Measurements from ENCODE around the gene IGSF8. TPM values are rescaled to one million over a fixed set of nuclear protein-coding genes. Genes with fewer than 3 reads are reported as not detected.

The IGSF8 gene
- polyA plus RNA-seq, 1 donor from 2014 or later, result 27.3 TPM

DNA sequence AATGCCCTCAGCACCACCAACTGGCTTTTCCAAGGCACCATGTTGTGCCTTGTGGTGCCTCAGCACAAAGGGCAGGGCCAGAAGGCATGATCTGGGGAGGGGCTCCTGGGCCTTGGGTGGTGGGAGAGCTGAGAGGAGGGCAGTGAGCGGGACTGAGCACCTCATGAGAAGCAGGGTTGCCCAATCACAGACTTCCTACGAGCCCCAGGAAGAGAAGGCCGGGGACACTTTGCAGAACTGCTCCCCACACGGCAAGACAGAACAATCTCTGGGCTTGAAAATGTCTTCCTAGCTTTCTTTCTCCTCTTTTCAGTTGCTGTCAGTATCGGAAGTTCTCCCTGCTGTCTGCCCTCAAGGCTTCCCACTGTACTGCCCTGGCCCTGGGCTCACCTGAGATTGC is 35.2 kb downstream of the IGSF8 start:
- Histone ChIP-seq H3K79me2 (replicated peaks; ENCODE audit: insufficient read depth, low read length) (no peaks in the 10 kb centered on the region), H3K4me3 (ENCODE audit: low read length) (no peak overlapping the region), H4K20me1 (ENCODE audit: insufficient read depth) (no peaks in the 10 kb centered on the region), H3K4me2 (ENCODE audit: low read length) (no peak overlapping the region), H3K27ac (ENCODE audit: low read length) (no peak overlapping the region), H3K9ac (ENCODE audit: low read length) (no peak overlapping the region), H3K9me3 (ENCODE audit: low read length) (no peaks in the 10 kb centered on the region), H3K9me2 (ENCODE audit: insufficient read depth, low read length) (no peaks in the 10 kb centered on the region), H3F3A (ENCODE audit: insufficient read depth, low read length, poor library complexity, severe bottlenecking) (no peaks in the 10 kb centered on the region), H3K36me3 (ENCODE audit: insufficient read depth, low read length) (no peaks in the 10 kb centered on the region), H3K27me3 (ENCODE audit: insufficient read depth, low read depth, low read length) (no peaks in the 10 kb centered on the region), H2AFZ (ENCODE audit: low read depth, low read length) (no peak overlapping the region)
- TF ChIP-seq EZH2 (IDR thresholded peaks at IDR 0.05; ENCODE audit: borderline replicate concordance, insufficient read depth, low read length, poor library complexity, severe bottlenecking) (no peak), POLR2AphosphoS5 (IDR thresholded peaks at IDR 0.05) (no peak), EP300 (conservative IDR thresholded peaks at IDR 0.05; ENCODE audit: poor library complexity, severe bottlenecking) (no peak), SMC3 (conservative IDR thresholded peaks at IDR 0.05; ENCODE audit: poor library complexity) (no peak), RAD21 (conservative IDR thresholded peaks at IDR 0.05) (no peak), TAF1 (IDR thresholded peaks at IDR 0.05; ENCODE audit: low read depth) (no peak), MXI1 (conservative IDR thresholded peaks at IDR 0.05; ENCODE audit: poor library complexity, severe bottlenecking) (no peak)
- TF ChIP-seq, protein P1, sequence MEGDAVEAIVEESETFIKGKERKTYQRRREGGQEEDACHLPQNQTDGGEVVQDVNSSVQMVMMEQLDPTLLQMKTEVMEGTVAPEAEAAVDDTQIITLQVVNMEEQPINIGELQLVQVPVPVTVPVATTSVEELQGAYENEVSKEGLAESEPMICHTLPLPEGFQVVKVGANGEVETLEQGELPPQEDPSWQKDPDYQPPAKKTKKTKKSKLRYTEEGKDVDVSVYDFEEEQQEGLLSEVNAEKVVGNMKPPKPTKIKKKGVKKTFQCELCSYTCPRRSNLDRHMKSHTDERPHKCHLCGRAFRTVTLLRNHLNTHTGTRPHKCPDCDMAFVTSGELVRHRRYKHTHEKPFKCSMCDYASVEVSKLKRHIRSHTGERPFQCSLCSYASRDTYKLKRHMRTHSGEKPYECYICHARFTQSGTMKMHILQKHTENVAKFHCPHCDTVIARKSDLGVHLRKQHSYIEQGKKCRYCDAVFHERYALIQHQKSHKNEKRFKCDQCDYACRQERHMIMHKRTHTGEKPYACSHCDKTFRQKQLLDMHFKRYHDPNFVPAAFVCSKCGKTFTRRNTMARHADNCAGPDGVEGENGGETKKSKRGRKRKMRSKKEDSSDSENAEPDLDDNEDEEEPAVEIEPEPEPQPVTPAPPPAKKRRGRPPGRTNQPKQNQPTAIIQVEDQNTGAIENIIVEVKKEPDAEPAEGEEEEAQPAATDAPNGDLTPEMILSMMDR (IDR thresholded peaks at IDR 0.05; ENCODE audit: poor library complexity, severe bottlenecking), result no peak
- TF ChIP-seq, protein P2, sequence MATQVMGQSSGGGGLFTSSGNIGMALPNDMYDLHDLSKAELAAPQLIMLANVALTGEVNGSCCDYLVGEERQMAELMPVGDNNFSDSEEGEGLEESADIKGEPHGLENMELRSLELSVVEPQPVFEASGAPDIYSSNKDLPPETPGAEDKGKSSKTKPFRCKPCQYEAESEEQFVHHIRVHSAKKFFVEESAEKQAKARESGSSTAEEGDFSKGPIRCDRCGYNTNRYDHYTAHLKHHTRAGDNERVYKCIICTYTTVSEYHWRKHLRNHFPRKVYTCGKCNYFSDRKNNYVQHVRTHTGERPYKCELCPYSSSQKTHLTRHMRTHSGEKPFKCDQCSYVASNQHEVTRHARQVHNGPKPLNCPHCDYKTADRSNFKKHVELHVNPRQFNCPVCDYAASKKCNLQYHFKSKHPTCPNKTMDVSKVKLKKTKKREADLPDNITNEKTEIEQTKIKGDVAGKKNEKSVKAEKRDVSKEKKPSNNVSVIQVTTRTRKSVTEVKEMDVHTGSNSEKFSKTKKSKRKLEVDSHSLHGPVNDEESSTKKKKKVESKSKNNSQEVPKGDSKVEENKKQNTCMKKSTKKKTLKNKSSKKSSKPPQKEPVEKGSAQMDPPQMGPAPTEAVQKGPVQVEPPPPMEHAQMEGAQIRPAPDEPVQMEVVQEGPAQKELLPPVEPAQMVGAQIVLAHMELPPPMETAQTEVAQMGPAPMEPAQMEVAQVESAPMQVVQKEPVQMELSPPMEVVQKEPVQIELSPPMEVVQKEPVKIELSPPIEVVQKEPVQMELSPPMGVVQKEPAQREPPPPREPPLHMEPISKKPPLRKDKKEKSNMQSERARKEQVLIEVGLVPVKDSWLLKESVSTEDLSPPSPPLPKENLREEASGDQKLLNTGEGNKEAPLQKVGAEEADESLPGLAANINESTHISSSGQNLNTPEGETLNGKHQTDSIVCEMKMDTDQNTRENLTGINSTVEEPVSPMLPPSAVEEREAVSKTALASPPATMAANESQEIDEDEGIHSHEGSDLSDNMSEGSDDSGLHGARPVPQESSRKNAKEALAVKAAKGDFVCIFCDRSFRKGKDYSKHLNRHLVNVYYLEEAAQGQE (IDR thresholded peaks at IDR 0.05; ENCODE audit: borderline replicate concordance), result no peak

DNA sequence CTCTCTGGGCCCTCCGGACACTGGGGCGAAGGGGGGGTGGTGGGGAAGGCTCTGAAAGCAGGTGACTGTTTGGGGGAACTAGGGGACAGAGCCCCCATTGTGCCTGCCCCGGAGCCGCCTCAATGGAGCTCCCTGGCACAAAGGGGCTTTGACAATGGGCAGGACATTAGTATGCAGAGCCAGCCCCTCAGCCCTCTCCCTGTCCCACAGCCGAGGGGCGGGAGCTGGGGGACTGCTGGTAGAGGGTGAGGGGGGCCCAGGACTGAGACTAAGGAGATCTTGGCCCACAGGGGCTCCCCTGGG is 36.2 kb downstream of the IGSF8 start:
- no peaks in the 10 kb centered on the region for H3K9me2 ChIP-seq (ENCODE audit: insufficient read depth, low read length)
- no peak overlapping the region for H3K4me2 ChIP-seq (ENCODE audit: low read length)
- TF ChIP-seq, protein P1 (IDR thresholded peaks at IDR 0.05; ENCODE audit: poor library complexity, severe bottlenecking), result no peak
- TF ChIP-seq SMC3 (conservative IDR thresholded peaks at IDR 0.05; ENCODE audit: poor library complexity) (no peak), EZH2 (IDR thresholded peaks at IDR 0.05; ENCODE audit: borderline replicate concordance, insufficient read depth, low read length, poor library complexity, severe bottlenecking) (no peak), RAD21 (conservative IDR thresholded peaks at IDR 0.05) (no peak), EP300 (conservative IDR thresholded peaks at IDR 0.05; ENCODE audit: poor library complexity, severe bottlenecking) (no peak), TAF1 (IDR thresholded peaks at IDR 0.05; ENCODE audit: low read depth) (no peak), MXI1 (conservative IDR thresholded peaks at IDR 0.05; ENCODE audit: poor library complexity, severe bottlenecking) (no peak), POLR2AphosphoS5 (IDR thresholded peaks at IDR 0.05) (no peak)
- no peak overlapping the region for H2AFZ ChIP-seq (ENCODE audit: low read depth, low read length)
- no peaks in the 10 kb centered on the region for H3K27me3 ChIP-seq (ENCODE audit: insufficient read depth, low read depth, low read length)
- no peaks in the 10 kb centered on the region for H3K79me2 ChIP-seq (replicated peaks; ENCODE audit: insufficient read depth, low read length)
- no peaks in the 10 kb centered on the region for H3K36me3 ChIP-seq (ENCODE audit: insufficient read depth, low read length)
- H3F3A ChIP-seq (ENCODE audit: insufficient read depth, low read length, poor library complexity, severe bottlenecking), result no peaks in the 10 kb centered on the region
- no peaks in the 10 kb centered on the region for H4K20me1 ChIP-seq (ENCODE audit: insufficient read depth)
- no peaks in the 10 kb centered on the region for H3K9me3 ChIP-seq (ENCODE audit: low read length)
- H3K9ac ChIP-seq (ENCODE audit: low read length), result no peak overlapping the region
- H3K4me3 ChIP-seq (ENCODE audit: low read length), result no peak overlapping the region
- H3K27ac ChIP-seq (ENCODE audit: low read length), result no peak overlapping the region
